ENCODE measurements around the gene CCNL2.

DNA sequence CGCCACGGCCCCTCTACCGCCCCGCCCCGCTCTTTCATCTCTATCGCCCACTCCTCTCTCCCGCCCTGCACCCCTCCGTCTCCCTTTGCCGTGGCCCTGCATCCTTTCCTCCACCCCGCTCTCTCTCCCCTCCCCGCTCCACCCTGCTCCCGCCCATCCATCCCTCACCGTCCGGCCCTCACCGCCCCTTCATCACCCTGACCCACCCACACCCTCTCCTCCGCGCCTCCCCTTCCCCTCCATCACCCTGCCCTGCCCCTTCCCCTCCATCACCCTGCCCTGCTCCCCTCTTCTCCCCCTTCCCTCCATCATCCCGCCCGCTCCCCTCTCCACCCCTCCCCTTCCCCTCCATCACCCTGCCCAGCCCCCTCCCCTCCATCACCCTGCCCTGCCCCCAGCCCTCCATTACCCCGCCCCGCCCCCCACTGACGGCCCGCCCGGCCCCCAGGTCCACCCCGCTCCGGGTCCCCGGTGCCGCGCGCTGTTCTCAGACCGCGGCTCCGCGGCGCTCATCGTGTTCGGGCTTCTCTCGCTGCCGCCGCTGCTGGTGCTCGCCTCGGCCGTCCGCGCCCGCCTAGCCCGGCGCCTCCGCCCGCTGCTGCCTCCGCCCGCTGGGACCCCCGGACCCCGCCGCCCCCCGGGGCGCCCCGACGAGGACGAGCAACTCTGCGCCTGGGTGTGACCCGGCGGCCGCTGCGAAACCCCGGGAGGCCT is 28.1 kb upstream of the CCNL2 start:
- TF ChIP-seq, protein P1, sequence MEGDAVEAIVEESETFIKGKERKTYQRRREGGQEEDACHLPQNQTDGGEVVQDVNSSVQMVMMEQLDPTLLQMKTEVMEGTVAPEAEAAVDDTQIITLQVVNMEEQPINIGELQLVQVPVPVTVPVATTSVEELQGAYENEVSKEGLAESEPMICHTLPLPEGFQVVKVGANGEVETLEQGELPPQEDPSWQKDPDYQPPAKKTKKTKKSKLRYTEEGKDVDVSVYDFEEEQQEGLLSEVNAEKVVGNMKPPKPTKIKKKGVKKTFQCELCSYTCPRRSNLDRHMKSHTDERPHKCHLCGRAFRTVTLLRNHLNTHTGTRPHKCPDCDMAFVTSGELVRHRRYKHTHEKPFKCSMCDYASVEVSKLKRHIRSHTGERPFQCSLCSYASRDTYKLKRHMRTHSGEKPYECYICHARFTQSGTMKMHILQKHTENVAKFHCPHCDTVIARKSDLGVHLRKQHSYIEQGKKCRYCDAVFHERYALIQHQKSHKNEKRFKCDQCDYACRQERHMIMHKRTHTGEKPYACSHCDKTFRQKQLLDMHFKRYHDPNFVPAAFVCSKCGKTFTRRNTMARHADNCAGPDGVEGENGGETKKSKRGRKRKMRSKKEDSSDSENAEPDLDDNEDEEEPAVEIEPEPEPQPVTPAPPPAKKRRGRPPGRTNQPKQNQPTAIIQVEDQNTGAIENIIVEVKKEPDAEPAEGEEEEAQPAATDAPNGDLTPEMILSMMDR (IDR thresholded peaks at IDR 0.05): no peak
- no peak for TF ChIP-seq CREM (CRISPR knock-in tag; IDR thresholded peaks at IDR 0.05)
- TF ChIP-seq, protein P2, sequence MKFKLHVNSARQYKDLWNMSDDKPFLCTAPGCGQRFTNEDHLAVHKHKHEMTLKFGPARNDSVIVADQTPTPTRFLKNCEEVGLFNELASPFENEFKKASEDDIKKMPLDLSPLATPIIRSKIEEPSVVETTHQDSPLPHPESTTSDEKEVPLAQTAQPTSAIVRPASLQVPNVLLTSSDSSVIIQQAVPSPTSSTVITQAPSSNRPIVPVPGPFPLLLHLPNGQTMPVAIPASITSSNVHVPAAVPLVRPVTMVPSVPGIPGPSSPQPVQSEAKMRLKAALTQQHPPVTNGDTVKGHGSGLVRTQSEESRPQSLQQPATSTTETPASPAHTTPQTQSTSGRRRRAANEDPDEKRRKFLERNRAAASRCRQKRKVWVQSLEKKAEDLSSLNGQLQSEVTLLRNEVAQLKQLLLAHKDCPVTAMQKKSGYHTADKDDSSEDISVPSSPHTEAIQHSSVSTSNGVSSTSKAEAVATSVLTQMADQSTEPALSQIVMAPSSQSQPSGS (CRISPR knock-in tag; IDR thresholded peaks at IDR 0.05; ENCODE audit: borderline replicate concordance, low read depth): no peak
- TF ChIP-seq, protein P3, sequence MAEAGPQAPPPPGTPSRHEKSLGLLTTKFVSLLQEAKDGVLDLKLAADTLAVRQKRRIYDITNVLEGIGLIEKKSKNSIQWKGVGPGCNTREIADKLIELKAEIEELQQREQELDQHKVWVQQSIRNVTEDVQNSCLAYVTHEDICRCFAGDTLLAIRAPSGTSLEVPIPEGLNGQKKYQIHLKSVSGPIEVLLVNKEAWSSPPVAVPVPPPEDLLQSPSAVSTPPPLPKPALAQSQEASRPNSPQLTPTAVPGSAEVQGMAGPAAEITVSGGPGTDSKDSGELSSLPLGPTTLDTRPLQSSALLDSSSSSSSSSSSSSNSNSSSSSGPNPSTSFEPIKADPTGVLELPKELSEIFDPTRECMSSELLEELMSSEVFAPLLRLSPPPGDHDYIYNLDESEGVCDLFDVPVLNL (CRISPR knock-in tag; IDR thresholded peaks at IDR 0.05; ENCODE audit: borderline replicate concordance, low read depth): no peak

All from WTC11 (cell line).